Neural cell (in vitro differentiated cells): ENCODE data around the gene FGD5.

Experiments used
- EP300 ChIP-seq: fragments of 450-650 bp; conservative IDR thresholded peaks from 2 replicates; pipeline ENCODE4 v1.6.1; 2014; ENCODE audit warnings: antibody characterized with exemption, mild to moderate bottlenecking, moderate library complexity; ENCODE audit not compliant: poor library complexity, severe bottlenecking
- EZH2 ChIP-seq: fragments of 200-600, 300-800 bp; shearing (Covaris generic), sonication (generic); IDR thresholded peaks from 2 replicates; pipeline ENCODE4 v1.6.1; 2014; ENCODE audit warnings: antibody characterized with exemption, low read length, borderline replicate concordance, mild to moderate bottlenecking; ENCODE audit not compliant: insufficient read depth, poor library complexity, severe bottlenecking
- POLR2AphosphoS5 ChIP-seq: IDR thresholded peaks from 2 replicates; pipeline ENCODE4 v1.6.1; 2012
- RAD21 ChIP-seq: fragments of 450-650 bp; conservative IDR thresholded peaks from 2 replicates; pipeline ENCODE4 v1.6.1; 2014; ENCODE audit warnings: antibody characterized with exemption, mild to moderate bottlenecking, moderate library complexity
- SMC3 ChIP-seq: fragments of 450-650 bp; conservative IDR thresholded peaks from 2 replicates; pipeline ENCODE4 v1.6.1; 2014; ENCODE audit warnings: antibody characterized with exemption, mild to moderate bottlenecking, moderate library complexity; ENCODE audit not compliant: poor library complexity
- TAF1 ChIP-seq: IDR thresholded peaks from 2 replicates; pipeline ENCODE4 v1.6.1; 2012; ENCODE audit warnings: low read depth
- TF ChIP-seq, protein P1 (sequence below): fragments of 450-650 bp; IDR thresholded peaks from 2 replicates; pipeline ENCODE4 v1.5.1; 2014; ENCODE audit warnings: antibody characterized with exemption, mild to moderate bottlenecking, moderate library complexity; ENCODE audit not compliant: poor library complexity, severe bottlenecking
- TF ChIP-seq, protein P2 (sequence below): IDR thresholded peaks from 2 replicates; pipeline ENCODE4 v1.6.1; 2012; ENCODE audit warnings: borderline replicate concordance

GRCh38 chr3:14832975-14833722, 14.4 kb downstream of the FGD5 start:
- TF ChIP-seq, protein P1, sequence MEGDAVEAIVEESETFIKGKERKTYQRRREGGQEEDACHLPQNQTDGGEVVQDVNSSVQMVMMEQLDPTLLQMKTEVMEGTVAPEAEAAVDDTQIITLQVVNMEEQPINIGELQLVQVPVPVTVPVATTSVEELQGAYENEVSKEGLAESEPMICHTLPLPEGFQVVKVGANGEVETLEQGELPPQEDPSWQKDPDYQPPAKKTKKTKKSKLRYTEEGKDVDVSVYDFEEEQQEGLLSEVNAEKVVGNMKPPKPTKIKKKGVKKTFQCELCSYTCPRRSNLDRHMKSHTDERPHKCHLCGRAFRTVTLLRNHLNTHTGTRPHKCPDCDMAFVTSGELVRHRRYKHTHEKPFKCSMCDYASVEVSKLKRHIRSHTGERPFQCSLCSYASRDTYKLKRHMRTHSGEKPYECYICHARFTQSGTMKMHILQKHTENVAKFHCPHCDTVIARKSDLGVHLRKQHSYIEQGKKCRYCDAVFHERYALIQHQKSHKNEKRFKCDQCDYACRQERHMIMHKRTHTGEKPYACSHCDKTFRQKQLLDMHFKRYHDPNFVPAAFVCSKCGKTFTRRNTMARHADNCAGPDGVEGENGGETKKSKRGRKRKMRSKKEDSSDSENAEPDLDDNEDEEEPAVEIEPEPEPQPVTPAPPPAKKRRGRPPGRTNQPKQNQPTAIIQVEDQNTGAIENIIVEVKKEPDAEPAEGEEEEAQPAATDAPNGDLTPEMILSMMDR, result no peak
- no peak for TF ChIP-seq RAD21
- no peak for TF ChIP-seq EZH2
- TF ChIP-seq POLR2AphosphoS5, result no peak
- no peak for TF ChIP-seq EP300
- TF ChIP-seq SMC3, result no peak
- TF ChIP-seq, protein P2, sequence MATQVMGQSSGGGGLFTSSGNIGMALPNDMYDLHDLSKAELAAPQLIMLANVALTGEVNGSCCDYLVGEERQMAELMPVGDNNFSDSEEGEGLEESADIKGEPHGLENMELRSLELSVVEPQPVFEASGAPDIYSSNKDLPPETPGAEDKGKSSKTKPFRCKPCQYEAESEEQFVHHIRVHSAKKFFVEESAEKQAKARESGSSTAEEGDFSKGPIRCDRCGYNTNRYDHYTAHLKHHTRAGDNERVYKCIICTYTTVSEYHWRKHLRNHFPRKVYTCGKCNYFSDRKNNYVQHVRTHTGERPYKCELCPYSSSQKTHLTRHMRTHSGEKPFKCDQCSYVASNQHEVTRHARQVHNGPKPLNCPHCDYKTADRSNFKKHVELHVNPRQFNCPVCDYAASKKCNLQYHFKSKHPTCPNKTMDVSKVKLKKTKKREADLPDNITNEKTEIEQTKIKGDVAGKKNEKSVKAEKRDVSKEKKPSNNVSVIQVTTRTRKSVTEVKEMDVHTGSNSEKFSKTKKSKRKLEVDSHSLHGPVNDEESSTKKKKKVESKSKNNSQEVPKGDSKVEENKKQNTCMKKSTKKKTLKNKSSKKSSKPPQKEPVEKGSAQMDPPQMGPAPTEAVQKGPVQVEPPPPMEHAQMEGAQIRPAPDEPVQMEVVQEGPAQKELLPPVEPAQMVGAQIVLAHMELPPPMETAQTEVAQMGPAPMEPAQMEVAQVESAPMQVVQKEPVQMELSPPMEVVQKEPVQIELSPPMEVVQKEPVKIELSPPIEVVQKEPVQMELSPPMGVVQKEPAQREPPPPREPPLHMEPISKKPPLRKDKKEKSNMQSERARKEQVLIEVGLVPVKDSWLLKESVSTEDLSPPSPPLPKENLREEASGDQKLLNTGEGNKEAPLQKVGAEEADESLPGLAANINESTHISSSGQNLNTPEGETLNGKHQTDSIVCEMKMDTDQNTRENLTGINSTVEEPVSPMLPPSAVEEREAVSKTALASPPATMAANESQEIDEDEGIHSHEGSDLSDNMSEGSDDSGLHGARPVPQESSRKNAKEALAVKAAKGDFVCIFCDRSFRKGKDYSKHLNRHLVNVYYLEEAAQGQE, result no peak
- TF ChIP-seq TAF1, result no peak
